Measurements from ENCODE around the gene ELK3. TPM values are rescaled to one million over a fixed set of nuclear protein-coding genes. Genes with fewer than 3 reads are reported as not detected.

The ELK3 gene
- total and polyA plus RNA-seq, 4 donors, result 10.7 to 22.0 (median 16.5) TPM

DNA sequence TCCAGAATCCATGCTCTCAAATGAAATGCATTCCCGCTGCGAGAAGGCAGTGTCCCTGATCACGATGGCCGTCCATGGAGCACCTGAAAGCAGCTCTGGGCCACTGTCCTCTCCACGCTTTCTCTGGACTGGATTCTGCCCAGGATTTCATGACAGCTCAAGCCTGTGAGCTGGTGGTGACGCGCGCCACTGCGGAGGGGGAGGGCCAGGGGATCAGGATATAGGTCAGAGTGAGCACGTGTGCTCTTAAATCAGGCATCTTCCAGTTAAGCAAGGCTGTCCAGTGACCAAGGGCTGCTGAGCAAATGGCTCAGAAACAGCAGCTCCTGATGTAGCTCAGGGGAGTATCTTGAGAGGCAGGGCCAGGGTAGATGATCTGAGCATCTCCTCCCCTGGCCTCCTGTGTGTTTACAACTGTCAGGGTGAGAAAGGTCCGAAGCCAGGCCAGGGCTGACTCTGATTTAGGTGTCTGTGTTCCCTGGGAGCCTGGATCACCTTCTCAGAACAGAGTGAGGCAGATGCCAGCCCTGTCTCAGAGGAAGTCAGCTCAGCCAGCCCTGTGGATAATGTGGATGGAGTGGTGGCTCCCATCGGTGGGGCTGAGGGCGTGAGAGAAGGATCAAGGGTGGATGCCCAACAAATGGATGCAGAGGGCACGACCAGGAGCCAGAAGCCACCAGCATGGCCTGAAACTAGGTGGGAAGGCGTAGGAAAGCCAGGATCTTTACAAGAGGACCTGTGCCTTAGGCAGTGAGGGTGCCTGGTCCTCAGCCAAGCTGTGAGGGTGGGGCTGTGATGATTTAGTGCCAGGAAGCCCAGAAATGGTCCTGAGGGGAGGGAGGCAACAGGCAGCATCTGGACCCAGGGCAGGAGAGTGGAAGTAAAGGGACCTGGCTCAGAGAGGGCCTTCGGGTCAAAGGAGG is 55.3 kb downstream of the ELK3 start:
- H3K4me1 ChIP-seq (ENCODE audit: control insufficient read depth, insufficient read depth, low read length), result peaks cover 24% of the 10 kb centered on the region
- H3K9me3 ChIP-seq (ENCODE audit: control insufficient read depth, insufficient read depth, low read length), result no peaks in the 10 kb centered on the region
- H3K27me3 ChIP-seq (ENCODE audit: control insufficient read depth, insufficient read depth, low read length), result no peaks in the 10 kb centered on the region
- 72% methylated on average over 16 of the region's 16 CpGs for WGBS (ENCODE audit: insufficient coverage)
- peak in 1 of 6 donors; percentile 70 for DNase-seq (ENCODE audit: low read depth in 4 of 6, low spot score in 6 of 6)
- H3K4me3 ChIP-seq (ENCODE audit: low read depth, low read length), result no peak overlapping the region
- no peak overlapping the region for H3K27ac ChIP-seq (ENCODE audit: low read depth, low read length)
- peaks cover 10% of the 10 kb centered on the region for H3K36me3 ChIP-seq (ENCODE audit: control insufficient read depth, insufficient read depth, low read length)

DNA sequence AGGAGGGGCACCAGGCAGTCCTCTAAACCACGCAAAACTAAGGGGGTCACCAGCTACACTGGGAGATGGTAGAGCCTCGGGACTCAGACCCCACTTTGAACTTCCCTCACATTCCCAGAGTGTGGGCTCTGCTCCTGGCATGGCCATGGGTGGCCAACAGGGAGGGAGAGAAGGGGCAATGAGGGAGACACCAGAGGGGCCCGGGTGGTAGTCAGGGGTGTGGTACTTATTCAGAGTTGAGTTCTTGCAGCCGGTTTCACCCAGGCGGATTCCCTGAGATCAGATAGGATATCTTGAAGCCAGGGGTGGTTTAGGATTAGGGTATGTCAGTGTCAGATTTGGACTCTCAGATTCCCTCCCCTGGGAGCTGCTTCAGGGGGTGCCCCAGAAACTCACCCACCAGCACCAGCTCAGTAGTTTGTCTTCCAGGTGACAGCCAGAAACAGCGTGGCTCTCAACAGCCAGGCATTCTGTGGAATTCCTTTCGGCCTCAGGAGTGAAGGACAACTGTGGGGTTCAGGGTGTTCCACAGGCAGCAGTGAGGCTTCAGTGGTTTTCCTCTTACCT is 56.0 kb downstream of the ELK3 start:
- H3K9me3 ChIP-seq (ENCODE audit: control insufficient read depth, insufficient read depth, low read length), result no peaks in the 10 kb centered on the region
- peaks cover 24% of the 10 kb centered on the region for H3K4me1 ChIP-seq (ENCODE audit: control insufficient read depth, insufficient read depth, low read length)
- peaks cover 10% of the 10 kb centered on the region for H3K36me3 ChIP-seq (ENCODE audit: control insufficient read depth, insufficient read depth, low read length)
- no peak overlapping the region for H3K27ac ChIP-seq (ENCODE audit: low read depth, low read length)
- DNase-seq (ENCODE audit: low read depth in 4 of 6, low spot score in 6 of 6), result no peak
- 100% methylated on average over 1 of the region's 7 CpGs for WGBS (ENCODE audit: insufficient coverage)
- no peaks in the 10 kb centered on the region for H3K27me3 ChIP-seq (ENCODE audit: control insufficient read depth, insufficient read depth, low read length)
- no peak overlapping the region for H3K4me3 ChIP-seq (ENCODE audit: low read depth, low read length)

DNA sequence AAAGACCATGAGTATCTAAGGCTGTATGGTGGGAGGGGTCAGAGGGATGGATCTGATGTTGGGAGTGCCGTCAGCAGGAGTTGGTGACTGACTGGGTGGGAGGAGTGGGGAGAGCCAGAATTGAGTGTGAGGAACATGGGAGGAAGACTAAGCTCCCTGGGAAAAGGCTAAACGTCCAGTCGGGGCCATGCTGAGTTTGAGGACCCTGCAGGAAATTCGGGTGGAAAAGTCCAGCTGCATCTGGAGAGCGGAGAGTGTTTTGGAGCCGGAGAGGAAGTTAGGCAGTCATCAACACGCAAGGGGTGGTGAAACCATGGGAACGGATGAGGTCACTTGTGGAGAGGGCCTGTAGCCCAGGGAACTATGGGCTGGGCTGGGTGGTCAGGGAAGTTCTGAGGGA is 60.9 kb downstream of the ELK3 start:
- peak overlapping the region; percentile 3 for H3K27ac ChIP-seq (ENCODE audit: low read depth, low read length)
- H3K4me3 ChIP-seq (ENCODE audit: low read depth, low read length), result no peak overlapping the region
- H3K27me3 ChIP-seq (ENCODE audit: control insufficient read depth, insufficient read depth, low read length), result no peaks in the 10 kb centered on the region
- no peaks in the 10 kb centered on the region for H3K9me3 ChIP-seq (ENCODE audit: control insufficient read depth, insufficient read depth, low read length)
- no peaks in the 10 kb centered on the region for H3K36me3 ChIP-seq (ENCODE audit: control insufficient read depth, insufficient read depth, low read length)
- peaks cover 15% of the 10 kb centered on the region for H3K4me1 ChIP-seq (ENCODE audit: control insufficient read depth, insufficient read depth, low read length)
- WGBS (ENCODE audit: insufficient coverage), result 72% methylated on average over 8 of the region's 8 CpGs
- no peak for DNase-seq (ENCODE audit: low read depth in 4 of 6, low spot score in 6 of 6)

GRCh38 chr12:96256672-96257361 is 62.6 kb downstream of the ELK3 start:
- WGBS (ENCODE audit: insufficient coverage), result 79% methylated on average over 6 of the region's 7 CpGs
- peaks cover 14% of the 10 kb centered on the region for H3K4me1 ChIP-seq (ENCODE audit: control insufficient read depth, insufficient read depth, low read length)
- no peak overlapping the region for H3K27ac ChIP-seq (ENCODE audit: low read depth, low read length)
- DNase-seq (ENCODE audit: low read depth in 4 of 6, low spot score in 6 of 6), result no peak
- no peaks in the 10 kb centered on the region for H3K27me3 ChIP-seq (ENCODE audit: control insufficient read depth, insufficient read depth, low read length)
- no peaks in the 10 kb centered on the region for H3K9me3 ChIP-seq (ENCODE audit: control insufficient read depth, insufficient read depth, low read length)
- H3K4me3 ChIP-seq (ENCODE audit: low read depth, low read length), result no peak overlapping the region
- no peaks in the 10 kb centered on the region for H3K36me3 ChIP-seq (ENCODE audit: control insufficient read depth, insufficient read depth, low read length)

DNA sequence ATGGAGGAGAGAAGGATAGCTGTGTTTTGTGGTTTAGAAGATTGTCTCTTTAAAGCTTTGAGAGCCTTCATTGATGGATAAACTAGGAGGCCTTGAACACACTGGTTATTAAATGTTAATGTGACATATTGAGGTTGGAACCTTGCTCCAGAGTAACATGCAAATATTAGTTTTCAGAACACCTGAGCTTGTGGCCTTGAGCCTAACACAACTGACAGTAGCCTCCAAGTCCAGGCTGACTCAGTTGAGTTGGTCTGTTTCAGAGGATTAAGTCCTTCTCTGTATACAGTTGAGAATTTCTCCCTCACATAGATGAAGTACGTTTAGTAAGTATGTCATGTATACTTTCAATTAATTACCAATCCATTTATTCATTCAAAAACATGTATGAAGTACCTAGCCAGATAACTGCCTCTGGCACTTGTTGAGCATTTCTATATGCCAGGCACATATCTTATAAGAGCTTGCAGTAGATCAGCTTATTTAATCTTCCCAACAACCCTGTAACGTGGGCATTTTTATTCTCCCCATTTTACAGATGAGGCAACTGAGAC is 63.5 kb downstream of the ELK3 start:
- no peak overlapping the region for H3K4me3 ChIP-seq (ENCODE audit: low read depth, low read length)
- peak overlapping the region; percentile 43 for H3K27ac ChIP-seq (ENCODE audit: low read depth, low read length)
- H3K4me1 ChIP-seq (ENCODE audit: control insufficient read depth, insufficient read depth, low read length), result peaks cover 14% of the 10 kb centered on the region
- no peaks in the 10 kb centered on the region for H3K36me3 ChIP-seq (ENCODE audit: control insufficient read depth, insufficient read depth, low read length)
- no peaks in the 10 kb centered on the region for H3K9me3 ChIP-seq (ENCODE audit: control insufficient read depth, insufficient read depth, low read length)
- no peaks in the 10 kb centered on the region for H3K27me3 ChIP-seq (ENCODE audit: control insufficient read depth, insufficient read depth, low read length)
- no peak for DNase-seq (ENCODE audit: low read depth in 4 of 6, low spot score in 6 of 6)
- no CpG with 5 or more reads among the region's 2 CpGs for WGBS (ENCODE audit: insufficient coverage)

DNA sequence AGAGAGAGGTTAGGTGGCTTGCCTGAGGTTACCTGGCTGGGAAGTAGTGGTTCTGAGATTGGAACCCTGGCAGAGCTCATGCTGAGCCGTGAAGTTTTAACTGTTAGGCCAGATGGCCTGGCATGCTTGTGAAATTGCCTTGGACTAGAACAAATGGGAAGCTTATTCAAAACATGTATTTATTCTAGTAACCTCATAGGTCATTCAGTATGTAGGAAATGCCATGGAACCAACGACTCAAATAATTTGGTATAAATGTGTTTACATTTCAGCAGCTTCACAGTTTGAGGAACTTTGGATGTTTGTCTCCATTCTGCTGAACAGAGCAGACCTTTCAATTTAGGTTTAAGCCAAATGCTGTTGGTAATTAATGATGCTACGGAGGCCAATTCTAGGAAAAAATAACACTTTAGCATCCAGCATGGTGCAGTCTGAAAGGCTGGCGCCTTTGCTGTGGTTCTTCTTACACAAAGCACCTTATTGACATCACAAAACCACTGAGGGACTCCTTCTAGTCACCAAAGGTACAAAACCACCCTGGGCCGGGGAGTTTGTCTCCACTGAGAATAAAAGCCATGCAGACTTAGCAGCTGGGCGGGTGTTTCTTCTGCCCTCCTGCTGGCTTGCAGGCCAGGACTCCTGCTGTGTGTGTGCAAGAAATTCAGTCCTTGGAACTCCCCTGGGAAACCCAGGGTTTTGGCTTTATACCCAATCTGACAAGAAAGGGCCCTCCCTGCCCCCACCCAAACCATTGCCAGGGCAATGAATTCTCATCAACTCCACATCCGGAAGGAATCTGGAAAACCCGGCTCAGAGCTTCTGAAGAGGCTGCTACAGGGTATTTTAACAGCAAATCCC is 64.2 kb downstream of the ELK3 start:
- DNase-seq (ENCODE audit: low read depth in 4 of 6, low spot score in 6 of 6), result peak; percentile 54 to 92 (median 72)
- H3K27me3 ChIP-seq (ENCODE audit: control insufficient read depth, insufficient read depth, low read length), result no peaks in the 10 kb centered on the region
- H3K27ac ChIP-seq (ENCODE audit: low read depth, low read length), result peak overlapping the region; percentile 6
- H3K4me1 ChIP-seq (ENCODE audit: control insufficient read depth, insufficient read depth, low read length), result peaks cover 14% of the 10 kb centered on the region
- no peak overlapping the region for H3K4me3 ChIP-seq (ENCODE audit: low read depth, low read length)
- WGBS (ENCODE audit: insufficient coverage), result 21% methylated on average over 3 of the region's 8 CpGs
- no peaks in the 10 kb centered on the region for H3K36me3 ChIP-seq (ENCODE audit: control insufficient read depth, insufficient read depth, low read length)
- no peaks in the 10 kb centered on the region for H3K9me3 ChIP-seq (ENCODE audit: control insufficient read depth, insufficient read depth, low read length)

DNA sequence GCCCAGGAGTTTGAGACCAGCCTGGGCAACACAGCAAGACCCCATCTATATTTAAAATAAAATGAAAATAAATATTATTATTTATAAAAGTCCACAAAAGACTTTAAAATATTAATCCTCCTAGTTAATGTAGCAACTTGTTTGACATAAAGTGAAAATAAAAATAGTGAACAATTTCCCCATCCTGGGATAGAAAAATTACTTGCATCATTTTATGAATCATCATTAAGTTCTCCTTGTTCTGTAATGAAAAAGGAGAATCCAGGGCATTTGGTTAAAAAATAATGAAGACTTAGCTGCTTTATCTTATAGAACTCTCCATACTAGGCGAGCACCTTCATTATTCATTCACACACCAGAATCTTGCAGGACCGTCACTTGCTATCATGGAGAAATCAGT is 66.1 kb downstream of the ELK3 start:
- no peak for DNase-seq (ENCODE audit: low read depth in 4 of 6, low spot score in 6 of 6)
- no peaks in the 10 kb centered on the region for H3K36me3 ChIP-seq (ENCODE audit: control insufficient read depth, insufficient read depth, low read length)
- peaks cover 14% of the 10 kb centered on the region for H3K4me1 ChIP-seq (ENCODE audit: control insufficient read depth, insufficient read depth, low read length)
- H3K27ac ChIP-seq (ENCODE audit: low read depth, low read length), result no peak overlapping the region
- H3K9me3 ChIP-seq (ENCODE audit: control insufficient read depth, insufficient read depth, low read length), result no peaks in the 10 kb centered on the region
- WGBS (ENCODE audit: insufficient coverage), result no CpG with 5 or more reads among the region's 2 CpGs
- H3K4me3 ChIP-seq (ENCODE audit: low read depth, low read length), result no peak overlapping the region
- no peaks in the 10 kb centered on the region for H3K27me3 ChIP-seq (ENCODE audit: control insufficient read depth, insufficient read depth, low read length)

- H3K4me3 ChIP-seq (ENCODE audit: low read depth, low read length), result no peak overlapping the region
- peaks cover 14% of the 10 kb centered on the region for H3K4me1 ChIP-seq (ENCODE audit: control insufficient read depth, insufficient read depth, low read length)
- H3K36me3 ChIP-seq (ENCODE audit: control insufficient read depth, insufficient read depth, low read length), result no peaks in the 10 kb centered on the region
- H3K27me3 ChIP-seq (ENCODE audit: control insufficient read depth, insufficient read depth, low read length), result no peaks in the 10 kb centered on the region
- H3K9me3 ChIP-seq (ENCODE audit: control insufficient read depth, insufficient read depth, low read length), result no peaks in the 10 kb centered on the region
- 79% methylated on average over 3 of the region's 3 CpGs for WGBS (ENCODE audit: insufficient coverage)
- no peak for DNase-seq (ENCODE audit: low read depth in 4 of 6, low spot score in 6 of 6)
- H3K27ac ChIP-seq (ENCODE audit: low read depth, low read length), result no peak overlapping the region
These were observed 66.5 kb downstream of the ELK3 start for GRCh38 chr12:96260644-96261043.

DNA sequence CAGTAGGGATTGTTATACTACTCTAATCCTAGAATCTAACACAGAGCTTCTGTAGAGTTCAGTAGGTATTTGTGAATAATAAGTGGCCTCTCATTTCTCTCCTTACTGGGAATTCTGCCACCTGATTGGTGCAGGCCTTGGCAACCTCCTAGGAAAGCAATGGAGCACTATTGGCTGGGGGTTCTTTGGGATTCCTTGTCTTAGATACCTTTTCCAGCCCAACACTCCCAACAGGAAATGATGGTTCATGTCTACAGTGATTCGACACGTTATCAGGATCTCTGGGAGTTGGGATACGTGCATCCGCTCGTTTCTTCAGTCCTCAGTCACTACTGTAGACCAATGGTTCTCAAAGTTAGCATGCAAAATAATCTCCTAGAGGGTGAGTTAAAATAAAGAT is 67.4 kb downstream of the ELK3 start:
- Histone ChIP-seq H3K27me3 (ENCODE audit: control insufficient read depth, insufficient read depth, low read length) (no peaks in the 10 kb centered on the region), H3K9me3 (ENCODE audit: control insufficient read depth, insufficient read depth, low read length) (no peaks in the 10 kb centered on the region), H3K4me3 (ENCODE audit: low read depth, low read length) (no peak overlapping the region), H3K27ac (ENCODE audit: low read depth, low read length) (peak overlapping the region; percentile 13), H3K36me3 (ENCODE audit: control insufficient read depth, insufficient read depth, low read length) (no peaks in the 10 kb centered on the region), H3K4me1 (ENCODE audit: control insufficient read depth, insufficient read depth, low read length) (peaks cover 13% of the 10 kb centered on the region)
- no peak for DNase-seq (ENCODE audit: low read depth in 4 of 6, low spot score in 6 of 6)
- WGBS (ENCODE audit: insufficient coverage), result no CpG with 5 or more reads among the region's 5 CpGs
